Measurements from ENCODE around the gene PAPLN.
"Not testable (repeated sequence)": the region's sequence is repeated elsewhere in the genome, so short reads cannot be mapped to it uniquely, and the experiment has no call there.

The PAPLN gene

GRCh38 chr14:73307261-73307660 is 70.0 kb downstream of the PAPLN start:
- H2AFZ ChIP-seq (ENCODE audit: low read depth, low read length, severe bottlenecking) = no peak overlapping the region
- no peaks in the 10 kb centered on the region for H4K20me1 ChIP-seq (ENCODE audit: low read depth, low read length)

GRCh38 chr14:73309207-73309606 is 71.9 kb downstream of the PAPLN start:
- H3K36me3 ChIP-seq (ENCODE audit: low read length); H2AFZ ChIP-seq (ENCODE audit: low read depth, low read length, severe bottlenecking); H3F3A ChIP-seq (ENCODE audit: insufficient read depth); H3K79me2 ChIP-seq (ENCODE audit: insufficient read depth, low read length); H3K9ac ChIP-seq (ENCODE audit: low read length); H3K4me3 ChIP-seq (ENCODE audit: insufficient read depth, low read length, poor library complexity, severe bottlenecking); H4K20me1 ChIP-seq (ENCODE audit: low read depth, low read length); H3K4me2 ChIP-seq (ENCODE audit: low read depth, low read length, poor library complexity, severe bottlenecking); H3K27ac ChIP-seq (ENCODE audit: low read depth, low read length); H3K27me3 ChIP-seq (ENCODE audit: low read length); H3K9me2 ChIP-seq (replicated peaks; ENCODE audit: insufficient read depth, low read length); H3K9me3 ChIP-seq (ENCODE audit: insufficient read depth, low read length): not testable (repeated sequence)

More at GRCh38 chr14:73307261-73307660, 70.0 kb downstream of the PAPLN start:
- no peaks in the 10 kb centered on the region for H3K27me3 ChIP-seq (ENCODE audit: low read length)
- H3K27ac ChIP-seq (ENCODE audit: low read depth, low read length) = no peak overlapping the region
- no peaks in the 10 kb centered on the region for H3K9me3 ChIP-seq (ENCODE audit: insufficient read depth, low read length)
- no peak overlapping the region for H3K9ac ChIP-seq (ENCODE audit: low read length)
- H3F3A ChIP-seq (ENCODE audit: insufficient read depth) = no peaks in the 10 kb centered on the region
- TF ChIP-seq EZH2phosphoT487 (conservative IDR thresholded peaks at IDR 0.05; ENCODE audit: low read length) (no peak), CTCF (IDR thresholded peaks at IDR 0.05; ENCODE audit: insufficient read depth, low read length, poor library complexity, severe bottlenecking) (no peak)
- H3K4me2 ChIP-seq (ENCODE audit: low read depth, low read length, poor library complexity, severe bottlenecking) = no peak overlapping the region
- H3K79me2 ChIP-seq (ENCODE audit: insufficient read depth, low read length) = no peaks in the 10 kb centered on the region
- H3K9me2 ChIP-seq (replicated peaks; ENCODE audit: insufficient read depth, low read length) = no peaks in the 10 kb centered on the region
- H3K36me3 ChIP-seq (ENCODE audit: low read length) = no peaks in the 10 kb centered on the region
- no peak overlapping the region for H3K4me3 ChIP-seq (ENCODE audit: insufficient read depth, low read length, poor library complexity, severe bottlenecking)

- Histone ChIP-seq H3K79me2 (ENCODE audit: insufficient read depth, low read length) (no peaks in the 10 kb centered on the region), H2AFZ (ENCODE audit: low read depth, low read length, severe bottlenecking) (no peak overlapping the region), H3K27me3 (ENCODE audit: low read length) (no peaks in the 10 kb centered on the region), H3K27ac (ENCODE audit: low read depth, low read length) (no peak overlapping the region), H4K20me1 (ENCODE audit: low read depth, low read length) (no peaks in the 10 kb centered on the region; the same call in 1 of the 2 replicates), H3K9ac (ENCODE audit: low read length) (no peak overlapping the region), H3K36me3 (ENCODE audit: low read length) (no peaks in the 10 kb centered on the region), H3F3A (ENCODE audit: insufficient read depth) (no peaks in the 10 kb centered on the region), H3K4me3 (ENCODE audit: insufficient read depth, low read length, poor library complexity, severe bottlenecking) (no peak overlapping the region), H3K9me3 (ENCODE audit: insufficient read depth, low read length) (no peaks in the 10 kb centered on the region), H3K4me2 (ENCODE audit: low read depth, low read length, poor library complexity, severe bottlenecking) (no peak overlapping the region), H3K9me2 (replicated peaks; ENCODE audit: insufficient read depth, low read length) (no peaks in the 10 kb centered on the region)
- no peak for TF ChIP-seq EZH2phosphoT487 (conservative IDR thresholded peaks at IDR 0.05; ENCODE audit: low read length)
- no peak for TF ChIP-seq CTCF (IDR thresholded peaks at IDR 0.05; ENCODE audit: insufficient read depth, low read length, poor library complexity, severe bottlenecking)
These were observed 74.4 kb downstream of the PAPLN start for GRCh38 chr14:73311708-73312030.

GRCh38 chr14:73312687-73313086 is 75.4 kb downstream of the PAPLN start:
- no peaks in the 10 kb centered on the region for H3K79me2 ChIP-seq (ENCODE audit: insufficient read depth, low read length)
- no peak overlapping the region for H3K4me2 ChIP-seq (ENCODE audit: low read depth, low read length, poor library complexity, severe bottlenecking)
- H3K9me2 ChIP-seq (replicated peaks; ENCODE audit: insufficient read depth, low read length) = no peaks in the 10 kb centered on the region
- no peak overlapping the region for H2AFZ ChIP-seq (ENCODE audit: low read depth, low read length, severe bottlenecking)
- H3K27me3 ChIP-seq (ENCODE audit: low read length) = no peaks in the 10 kb centered on the region
- no peaks in the 10 kb centered on the region for H3F3A ChIP-seq (ENCODE audit: insufficient read depth)
- H3K9ac ChIP-seq (ENCODE audit: low read length) = no peak overlapping the region
- H3K27ac ChIP-seq (ENCODE audit: low read depth, low read length) = no peak overlapping the region
- H3K36me3 ChIP-seq (ENCODE audit: low read length) = no peaks in the 10 kb centered on the region
- H3K4me3 ChIP-seq (ENCODE audit: insufficient read depth, low read length, poor library complexity, severe bottlenecking) = no peak overlapping the region
- TF ChIP-seq EZH2phosphoT487 (conservative IDR thresholded peaks at IDR 0.05; ENCODE audit: low read length) = no peak
- TF ChIP-seq CTCF (IDR thresholded peaks at IDR 0.05; ENCODE audit: insufficient read depth, low read length, poor library complexity, severe bottlenecking) = no peak
- H4K20me1 ChIP-seq (ENCODE audit: low read depth, low read length) = no peaks in the 10 kb centered on the region; the same call in 1 of the 2 replicates
- H3K9me3 ChIP-seq (ENCODE audit: insufficient read depth, low read length) = no peaks in the 10 kb centered on the region

Data from SU-DHL-6 (cell line).